ENCODE measurements around the gene MUC15. TPM values are rescaled to one million over a fixed set of nuclear protein-coding genes. Genes with fewer than 3 reads are reported as not detected.

Gene MUC15
- total and polyA plus RNA-seq, 2 of the 4 experiments (the other 2 are of a cell fraction), result not detected

DNA sequence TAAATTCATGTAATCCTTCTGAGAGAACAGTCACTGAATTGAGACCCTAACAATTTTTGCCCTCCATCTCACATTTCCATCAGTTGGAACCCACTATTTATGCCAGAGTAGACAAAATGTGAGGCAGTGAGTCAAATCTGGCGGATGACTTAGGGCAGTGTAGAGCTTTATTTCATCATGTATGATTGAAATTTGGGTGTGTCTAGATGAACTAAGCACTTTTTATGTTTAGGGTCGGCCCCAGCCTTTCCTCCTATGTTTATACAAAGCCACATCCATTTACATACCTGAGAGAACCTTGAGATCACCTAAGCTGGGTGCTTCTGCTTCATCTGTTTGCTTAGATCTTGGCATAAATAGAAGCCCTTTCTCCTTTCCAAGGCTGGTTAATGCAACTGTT, 15.0 kb upstream of the MUC15 start:
- H3K9me3 ChIP-seq (ENCODE audit: control insufficient read depth, insufficient read depth, low read length), result no peaks in the 10 kb centered on the region
- no peaks in the 10 kb centered on the region for H3K4me1 ChIP-seq (ENCODE audit: control insufficient read depth, insufficient read depth, low read length)
- H3K4ac ChIP-seq (ENCODE audit: low read depth, low read length), result no peak overlapping the region
- H3K79me1 ChIP-seq (ENCODE audit: low read depth in 1 of 2, low read length in 2 of 2), result no peaks in the 10 kb centered on the region
- H2BK5ac ChIP-seq (ENCODE audit: low read depth, low read length, poor library complexity, severe bottlenecking), result no peak overlapping the region
- H3K4me3 ChIP-seq (ENCODE audit: insufficient read depth, low read depth, low read length), result no peak overlapping the region
- no peak overlapping the region for H2BK15ac ChIP-seq (ENCODE audit: low read depth, low read length)
- H4K91ac ChIP-seq (ENCODE audit: insufficient read depth, low read depth, low read length), result no peak overlapping the region
- DNase-seq (no peak), ATAC-seq (ENCODE audit: low read depth) (no peak)
- no peak overlapping the region for H2AK9ac ChIP-seq (replicated peaks; ENCODE audit: low read depth, low read length, poor library complexity)
- H3K9ac ChIP-seq (ENCODE audit: low read depth, low read length), result no peak overlapping the region
- dilution Hi-C loops (cut with HindIII; ENCODE audit: low sequenced_read_pairs, unreplicated experiment) (no loop called here), intact Hi-C loops (cut with micrococcal nuclease) (no loop called here), in situ Hi-C loops (cut with MboI; ENCODE audit: low sequenced_read_pairs) (no loop called here)
- no peak overlapping the region for H4K8ac ChIP-seq (ENCODE audit: low read depth in 2 of 2, low read length in 2 of 2)
- no peak overlapping the region for H3K27ac ChIP-seq (ENCODE audit: insufficient read depth, low read length)
- no peak overlapping the region for H2BK20ac ChIP-seq (ENCODE audit: low read depth, low read length)
- no peaks in the 10 kb centered on the region for H3K9me1 ChIP-seq (ENCODE audit: insufficient read depth, low read length)
- no peak overlapping the region for H3K4me2 ChIP-seq (ENCODE audit: low read depth, low read length)
- no peak overlapping the region for H3K23ac ChIP-seq (ENCODE audit: low read depth, low read length)
- H2AK5ac ChIP-seq (ENCODE audit: low read depth, low read length), result no peak overlapping the region
- CTCF ChIA-PET, result no interaction called here
- H4K5ac ChIP-seq (ENCODE audit: low read depth, low read length), result no peak overlapping the region
- no peak overlapping the region for H2BK120ac ChIP-seq (ENCODE audit: low read depth, low read length)
- WGBS, 2 experiments (ENCODE audit: extremely low coverage in 2 of 2, insufficient read length in 1 of 2), result no CpG with 5 or more reads among the region's 2 CpGs
- TF ChIP-seq CHD1 (IDR thresholded peaks at IDR 0.05; ENCODE audit: low read depth, low read length) (no peak), MAZ (IDR thresholded peaks at IDR 0.05; ENCODE audit: borderline replicate concordance, low read depth, low read length) (no peak), CEBPB (IDR thresholded peaks at IDR 0.05; ENCODE audit: low read depth, low read length) (no peak), BHLHE40 (IDR thresholded peaks at IDR 0.05; ENCODE audit: low read depth, low read length) (no peak), NFE2L2 (IDR thresholded peaks at IDR 0.05; ENCODE audit: low read depth, low read length) (no peak), RAD21 (IDR thresholded peaks at IDR 0.05; ENCODE audit: low read length) (no peak), SMC3 (IDR thresholded peaks at IDR 0.05; ENCODE audit: low read depth, low read length) (no peak), RFX5 (IDR thresholded peaks at IDR 0.05; ENCODE audit: low read depth, low read length) (no peak), FOS (IDR thresholded peaks at IDR 0.05; ENCODE audit: low read depth, low read length) (no peak), MAFK (IDR thresholded peaks at IDR 0.05; ENCODE audit: low read depth, low read length) (no peak), RCOR1 (IDR thresholded peaks at IDR 0.05; ENCODE audit: insufficient replicate concordance, low read length) (no peak), MXI1 (IDR thresholded peaks at IDR 0.05; ENCODE audit: borderline replicate concordance, low read depth, low read length) (no peak), USF2 (IDR thresholded peaks at IDR 0.05; ENCODE audit: low read depth, low read length) (no peak), POLR2A (IDR thresholded peaks at IDR 0.05; ENCODE audit: low read depth, low read length) (no peak)
- TF ChIP-seq, protein P1, sequence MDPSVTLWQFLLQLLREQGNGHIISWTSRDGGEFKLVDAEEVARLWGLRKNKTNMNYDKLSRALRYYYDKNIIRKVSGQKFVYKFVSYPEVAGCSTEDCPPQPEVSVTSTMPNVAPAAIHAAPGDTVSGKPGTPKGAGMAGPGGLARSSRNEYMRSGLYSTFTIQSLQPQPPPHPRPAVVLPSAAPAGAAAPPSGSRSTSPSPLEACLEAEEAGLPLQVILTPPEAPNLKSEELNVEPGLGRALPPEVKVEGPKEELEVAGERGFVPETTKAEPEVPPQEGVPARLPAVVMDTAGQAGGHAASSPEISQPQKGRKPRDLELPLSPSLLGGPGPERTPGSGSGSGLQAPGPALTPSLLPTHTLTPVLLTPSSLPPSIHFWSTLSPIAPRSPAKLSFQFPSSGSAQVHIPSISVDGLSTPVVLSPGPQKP (IDR thresholded peaks at IDR 0.05; ENCODE audit: borderline replicate concordance, low read depth, low read length), result no peak
- TF ChIP-seq, protein P2, sequence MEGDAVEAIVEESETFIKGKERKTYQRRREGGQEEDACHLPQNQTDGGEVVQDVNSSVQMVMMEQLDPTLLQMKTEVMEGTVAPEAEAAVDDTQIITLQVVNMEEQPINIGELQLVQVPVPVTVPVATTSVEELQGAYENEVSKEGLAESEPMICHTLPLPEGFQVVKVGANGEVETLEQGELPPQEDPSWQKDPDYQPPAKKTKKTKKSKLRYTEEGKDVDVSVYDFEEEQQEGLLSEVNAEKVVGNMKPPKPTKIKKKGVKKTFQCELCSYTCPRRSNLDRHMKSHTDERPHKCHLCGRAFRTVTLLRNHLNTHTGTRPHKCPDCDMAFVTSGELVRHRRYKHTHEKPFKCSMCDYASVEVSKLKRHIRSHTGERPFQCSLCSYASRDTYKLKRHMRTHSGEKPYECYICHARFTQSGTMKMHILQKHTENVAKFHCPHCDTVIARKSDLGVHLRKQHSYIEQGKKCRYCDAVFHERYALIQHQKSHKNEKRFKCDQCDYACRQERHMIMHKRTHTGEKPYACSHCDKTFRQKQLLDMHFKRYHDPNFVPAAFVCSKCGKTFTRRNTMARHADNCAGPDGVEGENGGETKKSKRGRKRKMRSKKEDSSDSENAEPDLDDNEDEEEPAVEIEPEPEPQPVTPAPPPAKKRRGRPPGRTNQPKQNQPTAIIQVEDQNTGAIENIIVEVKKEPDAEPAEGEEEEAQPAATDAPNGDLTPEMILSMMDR (conservative IDR thresholded peaks at IDR 0.05; ENCODE audit: low read depth, low read length), result no peak
- no peaks in the 10 kb centered on the region for H3K36me3 ChIP-seq (ENCODE audit: control insufficient read depth, insufficient read depth, low read length)
- POLR2A ChIA-PET (ENCODE audit: unreplicated experiment), result no interaction called here
- no peak overlapping the region for H2AFZ ChIP-seq (replicated peaks; ENCODE audit: low read length, poor library complexity)
- BruUV-seq (replicated peaks), result no TSS peak
- no peaks in the 10 kb centered on the region for H4K20me1 ChIP-seq (ENCODE audit: insufficient read depth, low read length)
- no peak overlapping the region for H3K14ac ChIP-seq (replicated peaks; ENCODE audit: low read depth, low read length)
- no peaks in the 10 kb centered on the region for H3K27me3 ChIP-seq (ENCODE audit: control insufficient read depth, insufficient read depth, low read length)
- no peak overlapping the region for H3K56ac ChIP-seq (ENCODE audit: extremely low read depth, insufficient read depth, low read length)
- no peak overlapping the region for H3K18ac ChIP-seq (ENCODE audit: low read depth, low read length)

Measured in IMR-90 (cell line).